Activated naive CD8-positive, alpha-beta T cell treated with anti-CD3 and anti-CD28 coated beads, Interleukin-2, amount 10 ng/mL, durations not matched to agents 7 days and 5 days (primary cell): ENCODE results near the gene PTPRH. TPM values are rescaled to one million over a fixed set of nuclear protein-coding genes. Genes with fewer than 3 reads are reported as not detected.
"Not testable (repeated sequence)": the region's sequence is repeated elsewhere in the genome, so short reads cannot be mapped to it uniquely, and the experiment has no call there.

Experiments
- ATAC-seq: fragments of 150-1000 bp; cut with Tn5 transposase; one replicate; pipeline ENCODE4 v1.10.0; 2021; ENCODE audit warnings: low read depth, moderate library complexity
- POLR2A ChIA-PET: fragments of 350-600 bp; sonication (Branson Sonifier 250); formaldehyde crosslinking; loops from one replicate; lab custom pipeline; 2021; ENCODE audit warnings: antibody characterized with exemption; lab: Charles Lee
- DNase-seq: peaks from one replicate; pipeline ENCODE4 v3.0.0; 2021
- H3K27ac Mint-ChIP-seq: one replicate; pipeline ENCODE4 v1.8.0; 2022; ENCODE audit warnings: mild to moderate bottlenecking, mixed read lengths
- H3K27me3 Mint-ChIP-seq: one replicate; pipeline ENCODE4 v1.8.0; 2022; ENCODE audit warnings: mild to moderate bottlenecking, moderate library complexity, mixed read lengths
- H3K36me3 Mint-ChIP-seq: one replicate; pipeline ENCODE4 v1.8.0; 2021; ENCODE audit warnings: mild to moderate bottlenecking, mixed read lengths
- H3K4me1 Mint-ChIP-seq: one replicate; pipeline ENCODE4 v1.8.0; 2021; ENCODE audit warnings: mixed read lengths
- H3K4me3 Mint-ChIP-seq: one replicate; pipeline ENCODE4 v1.8.0; 2022; ENCODE audit warnings: mild to moderate bottlenecking, moderate library complexity, mixed read lengths
- H3K9me3 Mint-ChIP-seq: one replicate; pipeline ENCODE4 v1.8.0; 2021; ENCODE audit warnings: mixed read lengths
- total RNA-seq, 2 experiments: library from RNA; stranded (reverse); gene quantifications; one replicate each; pipeline ENCODE4 v1.2.3, GENCODE V29; 2021

Gene PTPRH
- total RNA-seq, 2 experiments from 2014 or later = not detected

- peak; percentile 80 for DNase-seq
- H3K27me3 Mint-ChIP-seq = peaks cover 71% of the 10 kb centered on the region
- POLR2A ChIA-PET = interaction anchor here (1.3 kb wide), 1 partner anchor 241 kb away, joined by 3 read pairs; the partner anchor contains the start of gene UBE2S
- H3K9me3 Mint-ChIP-seq = no peaks in the 10 kb centered on the region
- peaks cover 8% of the 10 kb centered on the region for H3K4me1 Mint-ChIP-seq
- H3K27ac Mint-ChIP-seq = no peak within 1 kb of the TSS
- H3K4me3 Mint-ChIP-seq = peak within 1 kb of the TSS; percentile 83
- H3K36me3 Mint-ChIP-seq = no peaks in the 10 kb centered on the region
- peak; percentile 88 for ATAC-seq
Observed at GRCh38 chr19:55166530-55167268, 42.6 kb downstream of the PTPRH start, which contains the start of gene DNAAF3. TSS of gene DNAAF3 (minus strand) at chr19:55166613. CDS start at chr19:55166413, 200 bp downstream.

GRCh38 chr19:55165952-55166529, 43.3 kb downstream of the PTPRH start:
- no peak overlapping the region for H3K27ac Mint-ChIP-seq
- H3K4me1 Mint-ChIP-seq = peaks cover 8% of the 10 kb centered on the region
- peaks cover 64% of the 10 kb centered on the region for H3K27me3 Mint-ChIP-seq
- POLR2A ChIA-PET = interaction anchor here (1.3 kb wide), 1 partner anchor 242 kb away, joined by 3 read pairs; the partner anchor contains the start of gene UBE2S
- DNase-seq = peak; percentile 66
- no peaks in the 10 kb centered on the region for H3K9me3 Mint-ChIP-seq
- H3K4me3 Mint-ChIP-seq = peak overlapping the region; percentile 83
- no peaks in the 10 kb centered on the region for H3K36me3 Mint-ChIP-seq
- peak; percentile 77 for ATAC-seq

GRCh38 chr19:55161571-55162322, 47.6 kb downstream of the PTPRH start:
- Mint-ChIP-seq H3K36me3 (no peaks in the 10 kb centered on the region), H3K4me3 (no peak overlapping the region), H3K27me3 (peaks cover 42% of the 10 kb centered on the region), H3K4me1 (peaks cover 12% of the 10 kb centered on the region), H3K27ac (no peak overlapping the region), H3K9me3 (no peaks in the 10 kb centered on the region)
- POLR2A ChIA-PET = no interaction called here
- DNase-seq (no peak), ATAC-seq (no peak)

- Mint-ChIP-seq H3K27ac (no peak overlapping the region), H3K36me3 (no peaks in the 10 kb centered on the region), H3K4me1 (peaks cover 10% of the 10 kb centered on the region), H3K27me3 (peaks cover 38% of the 10 kb centered on the region), H3K9me3 (no peaks in the 10 kb centered on the region), H3K4me3 (no peak overlapping the region)
- DNase-seq = no peak
- POLR2A ChIA-PET = interaction anchor here (0.6 to 1.4 kb wide), 4 partner anchors 280 to 721 kb away, joined by 3 to 4 read pairs (median 4); partner anchors contain the start of genes FIZ1 and ZNF628
- ATAC-seq = no peak
Observed at GRCh38 chr19:55160986-55161365, 48.3 kb downstream of the PTPRH start.

GRCh38 chr19:55160128-55160985, 48.9 kb downstream of the PTPRH start:
- no peaks in the 10 kb centered on the region for H3K9me3 Mint-ChIP-seq
- POLR2A ChIA-PET = interaction anchor here (0.5 to 1.4 kb wide), 6 partner anchors 13 to 720 kb away, joined by 3 to 4 read pairs (median 4); partner anchors contain the start of genes FIZ1 and ZNF628
- H3K27ac Mint-ChIP-seq = no peak overlapping the region
- peak; percentile 95 for DNase-seq
- H3K4me3 Mint-ChIP-seq = no peak overlapping the region
- H3K4me1 Mint-ChIP-seq = peaks cover 10% of the 10 kb centered on the region
- no peaks in the 10 kb centered on the region for H3K36me3 Mint-ChIP-seq
- H3K27me3 Mint-ChIP-seq = peaks cover 34% of the 10 kb centered on the region
- peak; percentile 95 for ATAC-seq

GRCh38 chr19:55158848-55159749, 50.2 kb downstream of the PTPRH start:
- DNase-seq (no peak), ATAC-seq (no peak)
- H3K4me1 Mint-ChIP-seq = peaks cover 14% of the 10 kb centered on the region
- no peak overlapping the region for H3K4me3 Mint-ChIP-seq
- H3K27ac Mint-ChIP-seq = no peak overlapping the region
- no peaks in the 10 kb centered on the region for H3K36me3 Mint-ChIP-seq
- H3K27me3 Mint-ChIP-seq = peaks cover 29% of the 10 kb centered on the region
- POLR2A ChIA-PET = interaction anchor here (0.6 kb wide), 1 partner anchor 244 kb away, joined by 3 read pairs; no protein-coding TSS in a partner anchor
- H3K9me3 Mint-ChIP-seq = no peaks in the 10 kb centered on the region

- POLR2A ChIA-PET = no interaction called here
- H3K27ac Mint-ChIP-seq = no peak overlapping the region
- H3K4me1 Mint-ChIP-seq = peaks cover 18% of the 10 kb centered on the region
- DNase-seq = no peak
- H3K9me3 Mint-ChIP-seq = peaks cover 3% of the 10 kb centered on the region
- H3K27me3 Mint-ChIP-seq = peaks cover 24% of the 10 kb centered on the region
- H3K36me3 Mint-ChIP-seq = no peaks in the 10 kb centered on the region
- ATAC-seq = no peak
- H3K4me3 Mint-ChIP-seq = no peak overlapping the region
Observed at GRCh38 chr19:55158423-55158822, 50.9 kb downstream of the PTPRH start.

- no peaks in the 10 kb centered on the region for H3K36me3 Mint-ChIP-seq
- POLR2A ChIA-PET = no interaction called here
- peaks cover 5% of the 10 kb centered on the region for H3K9me3 Mint-ChIP-seq
- DNase-seq (no peak), ATAC-seq (no peak)
- no peak within 1 kb of the TSS for H3K4me3 Mint-ChIP-seq
- H3K4me1 Mint-ChIP-seq = peaks cover 18% of the 10 kb centered on the region
- H3K27ac Mint-ChIP-seq = no peak within 1 kb of the TSS
- peaks cover 19% of the 10 kb centered on the region for H3K27me3 Mint-ChIP-seq
Observed at GRCh38 chr19:55157064-55157908, 52.0 kb downstream of the PTPRH start, which contains the start of gene TNNI3. TSS of gene TNNI3 (minus strand) at chr19:55157732. CDS start at chr19:55157589, 143 bp downstream.

- Mint-ChIP-seq H3K27me3 (peaks cover 17% of the 10 kb centered on the region), H3K9me3 (peaks cover 12% of the 10 kb centered on the region), H3K27ac (no peak overlapping the region), H3K4me1 (peaks cover 24% of the 10 kb centered on the region), H3K36me3 (peaks cover 5% of the 10 kb centered on the region), H3K4me3 (no peak overlapping the region)
- POLR2A ChIA-PET = no interaction called here
- DNase-seq (peak; percentile 64), ATAC-seq (no peak)
Observed at GRCh38 chr19:55156202-55157063, 52.9 kb downstream of the PTPRH start.

GRCh38 chr19:55155784-55156183, 53.5 kb downstream of the PTPRH start:
- peaks cover 24% of the 10 kb centered on the region for H3K4me1 Mint-ChIP-seq
- H3K27me3 Mint-ChIP-seq = peaks cover 17% of the 10 kb centered on the region
- H3K36me3 Mint-ChIP-seq, H3K4me3 Mint-ChIP-seq, POLR2A ChIA-PET, DNase-seq, ATAC-seq, H3K27ac Mint-ChIP-seq: not testable (repeated sequence)
- H3K9me3 Mint-ChIP-seq = peaks cover 14% of the 10 kb centered on the region
